NCI-H1694 treated with DMSO at 0.1 percent for 48 hours (cell line): ENCODE measurements around the gene N4BP2.

Experiments
- DNase-seq: peaks from one replicate; lab custom pipeline; 2025; lab: John Stamatoyannopoulos, UW

Gene N4BP2

GRCh38 chr4:40192114-40193015 is 135.7 kb downstream of the N4BP2 start:
- no peak for DNase-seq

- DNase-seq, result no peak
These were observed 136.4 kb downstream of the N4BP2 start for GRCh38 chr4:40193016-40193571.

DNA sequence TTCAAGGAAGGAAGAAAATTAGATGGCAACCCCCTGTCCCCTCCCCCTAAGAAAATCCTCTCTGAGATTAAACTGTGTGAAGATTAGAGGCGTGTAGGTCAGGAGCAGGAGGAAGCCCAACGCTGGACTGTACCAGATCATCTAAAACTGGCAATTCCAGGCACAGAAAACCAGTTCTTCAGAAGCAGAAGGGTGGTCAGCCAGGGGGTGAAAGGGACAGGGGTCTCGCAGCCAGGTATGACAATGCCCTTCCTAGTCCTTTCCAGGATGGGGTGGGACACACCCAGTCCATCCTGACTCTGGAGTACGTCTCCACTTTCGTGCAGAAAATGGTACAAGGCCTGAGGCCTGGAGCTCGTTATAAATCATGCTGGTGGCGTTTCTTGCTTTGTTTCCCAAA is 136.9 kb downstream of the N4BP2 start:
- DNase-seq, result no peak

GRCh38 chr4:40194602-40195161 is 138.0 kb downstream of the N4BP2 start:
- no peak for DNase-seq

- no peak for DNase-seq
These were observed 138.8 kb downstream of the N4BP2 start for GRCh38 chr4:40195182-40196177.

DNA sequence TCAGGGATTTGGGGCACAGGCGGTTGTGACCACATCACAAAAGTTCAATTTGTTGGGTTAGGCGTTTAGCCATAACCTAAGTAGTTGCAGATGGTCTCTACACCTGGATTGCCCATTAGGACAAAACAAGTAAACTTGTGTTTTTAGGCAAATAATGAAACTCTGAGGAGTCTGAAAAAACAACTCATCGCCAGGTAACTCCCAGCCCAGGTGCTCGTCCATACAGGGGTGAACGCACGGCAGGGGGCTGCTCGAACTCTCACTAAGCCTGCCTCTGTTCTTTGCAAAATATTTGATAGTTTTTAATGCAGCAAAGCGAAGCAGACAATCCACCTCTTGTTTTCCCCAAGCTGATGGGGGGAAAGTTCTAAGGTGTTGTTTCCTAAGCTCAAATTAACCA is 139.6 kb downstream of the N4BP2 start:
- no peak for DNase-seq

- no peak for DNase-seq
These were observed 140.2 kb downstream of the N4BP2 start, which contains the start of gene RHOH for GRCh38 chr4:40196724-40197281. RHOH (plus strand) TSS chr4:40197031; CDS start chr4:40243387, 46,356 bp downstream.

DNA sequence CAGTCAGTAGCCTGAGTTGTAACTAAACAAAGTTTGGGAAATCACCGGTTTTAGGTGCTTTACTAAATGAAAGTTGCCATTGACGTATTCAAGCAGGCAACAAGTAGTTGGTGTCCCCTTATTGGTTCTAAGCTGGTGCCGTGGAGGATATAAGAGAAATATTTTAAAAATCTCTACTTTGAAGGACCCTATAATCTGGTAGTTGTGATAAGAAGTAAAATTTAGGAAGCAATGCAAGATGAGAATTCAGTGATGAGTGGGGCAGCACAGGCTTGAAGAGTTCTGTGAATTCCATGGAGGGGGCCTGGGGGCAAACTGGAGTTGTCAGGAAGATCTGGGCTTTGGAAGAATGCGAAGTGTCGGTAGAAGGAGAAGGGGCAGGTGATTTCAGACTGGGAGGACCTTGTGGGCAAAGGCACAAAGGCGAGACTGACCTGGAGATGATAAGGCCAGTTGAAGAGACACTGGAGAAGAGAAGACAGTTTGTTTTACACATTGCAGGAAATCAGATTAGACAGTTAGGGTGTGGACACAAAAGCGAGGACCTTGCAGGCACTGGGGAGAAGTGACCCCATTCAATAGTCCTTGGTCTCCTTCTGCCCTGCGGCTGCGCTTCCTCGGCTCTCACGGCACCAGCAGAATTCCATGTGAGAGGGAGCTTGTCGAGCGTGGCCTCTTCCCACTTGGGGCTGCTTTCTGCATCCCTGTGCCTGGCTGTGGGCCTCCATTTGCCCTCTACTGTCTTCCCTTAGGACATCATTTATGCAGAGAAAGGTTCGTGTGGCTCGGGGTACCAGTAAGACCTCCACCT is 141.4 kb downstream of the N4BP2 start:
- no peak for DNase-seq

GRCh38 chr4:40199179-40199670 is 142.6 kb downstream of the N4BP2 start:
- no peak for DNase-seq

GRCh38 chr4:40199999-40200874 is 143.6 kb downstream of the N4BP2 start:
- no peak for DNase-seq

- no peak for DNase-seq
These were observed 144.5 kb downstream of the N4BP2 start for GRCh38 chr4:40200875-40201801.

DNA sequence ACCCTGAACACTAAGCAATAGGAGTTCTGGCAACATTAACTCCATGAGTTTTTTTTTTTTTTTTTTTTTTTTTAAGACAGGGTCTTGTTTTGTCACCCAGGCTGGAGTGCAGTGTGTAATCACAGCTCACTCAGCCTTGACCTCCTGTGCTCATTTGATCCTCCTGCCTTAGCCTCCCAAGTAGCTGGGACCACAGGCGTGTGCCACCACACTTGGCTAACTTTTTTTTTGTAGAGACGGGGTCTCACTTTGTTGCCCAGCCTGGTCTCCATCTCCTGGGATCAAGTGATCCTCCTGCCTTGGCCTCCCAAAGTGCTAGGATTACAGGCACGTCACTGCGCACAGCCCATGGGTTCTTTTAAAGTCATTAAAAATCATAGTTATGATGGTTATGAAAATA is 145.2 kb downstream of the N4BP2 start:
- no peak for DNase-seq

DNA sequence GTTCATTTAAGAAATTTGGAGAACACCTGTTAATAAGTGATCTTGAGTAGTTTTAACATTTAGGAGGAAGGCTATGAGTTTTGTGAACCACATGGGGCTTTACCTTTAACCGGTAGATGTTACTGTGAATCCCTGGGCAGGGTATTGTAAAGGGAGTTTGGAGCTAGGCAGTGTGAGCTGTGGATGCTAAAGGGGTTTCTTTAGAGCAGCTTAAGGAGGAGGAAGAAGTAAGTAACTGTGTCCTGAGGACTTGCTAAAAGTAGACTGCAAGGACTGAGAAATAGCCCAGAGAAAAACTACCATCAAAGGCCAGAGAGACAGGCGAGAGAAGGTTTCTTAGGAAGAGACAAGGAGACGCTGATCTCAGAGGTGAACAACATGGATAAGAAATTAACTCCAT is 145.8 kb downstream of the N4BP2 start:
- DNase-seq, result no peak

GRCh38 chr4:40204507-40205258 is 148.0 kb downstream of the N4BP2 start:
- DNase-seq, result no peak

DNA sequence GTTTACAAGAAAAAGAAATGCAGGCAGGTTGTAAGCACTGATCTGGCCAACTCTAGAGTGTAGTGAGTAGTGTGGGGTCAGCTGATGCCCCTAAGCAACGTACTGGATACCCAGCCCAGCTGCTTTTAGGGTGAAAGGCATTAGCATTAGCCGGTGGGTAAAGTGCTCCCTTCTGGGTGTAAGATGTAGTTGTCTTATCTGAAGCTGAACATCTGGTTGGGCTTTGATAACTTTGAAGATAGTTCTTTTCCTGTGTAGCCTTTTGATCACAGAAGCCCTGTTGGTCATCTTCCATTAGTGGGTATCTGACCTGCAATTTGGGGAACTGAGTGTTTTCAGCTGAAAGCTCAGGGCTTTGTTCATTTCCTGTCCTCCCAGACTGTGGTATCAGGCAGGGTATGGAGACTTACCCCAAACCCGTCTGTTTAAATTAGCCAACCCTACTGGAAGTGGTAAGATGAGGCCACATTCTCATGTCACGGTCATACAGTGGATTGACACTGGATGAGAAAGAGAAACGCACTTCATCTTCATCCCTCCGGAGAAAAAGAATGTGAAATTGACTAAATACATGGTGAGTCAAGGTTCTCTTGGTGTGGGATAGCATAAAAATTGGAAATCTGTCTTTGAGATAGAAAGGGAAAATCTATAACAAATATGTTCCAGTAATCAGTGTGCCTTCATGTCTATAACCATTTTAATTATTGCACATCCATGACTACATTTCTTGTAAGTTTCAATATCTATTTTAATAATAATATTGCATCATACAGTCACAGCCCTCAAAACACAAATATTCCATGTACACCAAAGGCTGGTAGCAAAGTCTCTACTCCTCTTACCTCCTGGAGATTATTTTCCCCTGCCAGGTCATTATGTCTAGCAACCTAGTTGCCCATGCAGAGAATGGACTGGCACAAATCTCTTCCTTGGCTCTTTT is 148.9 kb downstream of the N4BP2 start:
- DNase-seq, result no peak

GRCh38 chr4:40206426-40206825 is 149.8 kb downstream of the N4BP2 start:
- DNase-seq, result no peak
